Measurements from ENCODE around the gene GFM1.

DNA sequence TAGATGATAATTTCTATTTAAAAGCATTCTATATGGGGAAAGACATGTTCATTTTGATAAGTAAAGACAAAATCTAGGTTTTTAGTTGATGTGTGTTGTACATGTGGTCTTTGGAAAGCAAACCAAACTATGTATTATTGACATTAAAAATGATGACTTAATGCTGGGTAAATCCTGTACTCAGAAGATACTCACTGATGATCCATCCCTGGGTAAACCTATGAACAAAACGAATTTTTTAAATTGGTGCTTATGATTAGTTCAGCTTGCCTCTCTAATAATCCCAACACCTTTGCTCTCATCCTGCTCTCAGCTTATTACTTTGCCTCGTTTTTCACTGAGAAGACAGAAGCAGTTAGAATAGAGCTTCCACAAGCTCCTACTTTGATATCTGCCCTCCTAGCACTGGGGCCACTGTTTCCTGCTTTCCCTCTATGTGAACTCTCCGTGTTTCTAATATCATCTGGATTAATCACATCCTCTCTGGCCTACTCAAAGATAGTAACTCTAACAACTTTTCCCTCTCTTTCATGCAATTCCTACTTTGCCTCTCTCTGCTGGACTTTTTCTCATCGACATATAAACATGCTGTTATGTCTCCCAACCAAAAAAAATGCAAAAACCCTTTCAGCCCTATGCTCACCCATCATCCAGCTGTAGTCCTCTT lies 58.6 kb downstream of the GFM1 start:
- TF ChIP-seq POLR2A (IDR thresholded peaks at IDR 0.05) (no peak), CTCF (IDR thresholded peaks at IDR 0.05) (no peak)

All from right lobe of liver (tissue), 4 donors.